Breast epithelium (tissue), 4 donors: ENCODE measurements around the gene ANKH. TPM values are rescaled to one million over a fixed set of nuclear protein-coding genes. Genes with fewer than 3 reads are reported as not detected.

Experiments
- DNase-seq, 2 donors: peaks; one replicate each; pipeline ENCODE4 v3.0.0-alpha.2; 2019; ENCODE audit warnings: low spot score in 2 of 2
- H3K27ac ChIP-seq, 2 donors: fragments of 200-600 bp; sonication (generic) in 1 of 2; one replicate each; pipeline ENCODE4 v1.5.1; 2016 to 2019; ENCODE audit warnings: mild to moderate bottlenecking in 1 of 2
- H3K27me3 ChIP-seq, 2 donors: fragments of 200-600 bp; sonication (generic) in 1 of 2; one replicate each; pipeline versions ENCODE4 v1.5.1 to v1.6.0; 2017 to 2019; ENCODE audit warnings: control low read depth in 1 of 2, mild to moderate bottlenecking in 1 of 2
- H3K36me3 ChIP-seq: fragments of 200-600 bp; one replicate; pipeline ENCODE4 v1.5.1; 2019
- H3K4me1 ChIP-seq, 2 donors: fragments of 200-600 bp; sonication (generic); one replicate each; pipeline ENCODE4 v1.5.1; 2016 to 2019; ENCODE audit warnings: control low read depth in 1 of 2
- H3K4me3 ChIP-seq, 3 donors: fragments of 200-600 bp; sonication (generic); 1 replicate in 2 of 3; 2 replicates in 1 of 3; pipeline ENCODE4 v1.5.1; 2016 to 2019; ENCODE audit warnings: mild to moderate bottlenecking in 3 of 3, moderate library complexity in 2 of 3
- H3K9me3 ChIP-seq, 2 donors: fragments of 200-600 bp; sonication (generic) in 1 of 2; one replicate each; pipeline ENCODE4 v1.5.1; 2016 to 2019; ENCODE audit warnings: control low read depth in 1 of 2
- POLR2A ChIP-seq: fragments of 450-650 bp; IDR thresholded peaks from one replicate; pipeline ENCODE4 v1.6.1; 2016; ENCODE audit warnings: antibody characterized with exemption, mild to moderate bottlenecking, moderate library complexity
- POLR2AphosphoS5 ChIP-seq, 3 donors: sonication (generic); formaldehyde crosslinking; IDR thresholded peaks; one replicate each; pipeline ENCODE4 v1.6.1; 2017; ENCODE audit warnings: antibody characterized with exemption in 3 of 3
- intact Hi-C: fragments of 100-400 bp; cut with DNase I; formaldehyde crosslinking; loops from one replicate; pipeline ENCODE4 v1.15.1; 2023; ENCODE audit warnings: low total_unique reads
- total RNA-seq, 3 donors: library from RNA; depleted of rRNA; stranded (reverse); fragments of >200 nt; gene quantifications; one replicate each; pipeline ENCODE4 v1.1.0, GENCODE V29; 2016
- TF ChIP-seq, protein P1 (sequence below), 3 donors: fragments of 450-650 bp; IDR thresholded peaks; one replicate each; pipeline ENCODE4 v1.5.1; 2016 to 2017; ENCODE audit warnings: antibody characterized with exemption in 3 of 3, mild to moderate bottlenecking in 3 of 3, moderate library complexity in 3 of 3

ANKH gene
- total RNA-seq, 3 donors from 2014 or later, result 31.5 to 83.1 (median 52.1) TPM

DNA sequence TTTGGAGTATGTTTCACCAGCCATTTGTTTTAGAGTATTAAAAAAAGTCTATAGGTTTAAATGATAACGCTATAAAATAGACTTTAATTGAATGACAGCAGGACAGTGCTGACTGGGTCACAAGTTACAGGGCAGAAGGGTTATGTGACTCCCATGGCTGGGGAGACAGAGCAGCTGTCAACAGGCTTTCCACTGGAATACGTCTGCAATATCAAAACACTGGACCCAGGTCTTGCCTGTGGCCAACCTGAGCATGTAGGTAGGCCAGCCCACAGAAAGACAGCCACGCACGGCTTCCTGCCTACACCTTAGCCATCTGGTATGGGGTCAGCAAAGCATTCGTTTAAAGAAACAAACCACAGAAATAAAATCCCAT lies 126.4 kb downstream of the ANKH start:
- no peaks in the 10 kb centered on the region for H3K27me3 ChIP-seq
- no peaks in the 10 kb centered on the region for H3K9me3 ChIP-seq
- no peak for DNase-seq
- no peaks in the 10 kb centered on the region for H3K4me1 ChIP-seq
- no peak overlapping the region for H3K4me3 ChIP-seq
- peaks cover 10% of the 10 kb centered on the region for H3K36me3 ChIP-seq
- H3K27ac ChIP-seq, result no peak overlapping the region
- intact Hi-C loops, result no loop called here
- no peak for TF ChIP-seq POLR2A
- TF ChIP-seq, protein P1, sequence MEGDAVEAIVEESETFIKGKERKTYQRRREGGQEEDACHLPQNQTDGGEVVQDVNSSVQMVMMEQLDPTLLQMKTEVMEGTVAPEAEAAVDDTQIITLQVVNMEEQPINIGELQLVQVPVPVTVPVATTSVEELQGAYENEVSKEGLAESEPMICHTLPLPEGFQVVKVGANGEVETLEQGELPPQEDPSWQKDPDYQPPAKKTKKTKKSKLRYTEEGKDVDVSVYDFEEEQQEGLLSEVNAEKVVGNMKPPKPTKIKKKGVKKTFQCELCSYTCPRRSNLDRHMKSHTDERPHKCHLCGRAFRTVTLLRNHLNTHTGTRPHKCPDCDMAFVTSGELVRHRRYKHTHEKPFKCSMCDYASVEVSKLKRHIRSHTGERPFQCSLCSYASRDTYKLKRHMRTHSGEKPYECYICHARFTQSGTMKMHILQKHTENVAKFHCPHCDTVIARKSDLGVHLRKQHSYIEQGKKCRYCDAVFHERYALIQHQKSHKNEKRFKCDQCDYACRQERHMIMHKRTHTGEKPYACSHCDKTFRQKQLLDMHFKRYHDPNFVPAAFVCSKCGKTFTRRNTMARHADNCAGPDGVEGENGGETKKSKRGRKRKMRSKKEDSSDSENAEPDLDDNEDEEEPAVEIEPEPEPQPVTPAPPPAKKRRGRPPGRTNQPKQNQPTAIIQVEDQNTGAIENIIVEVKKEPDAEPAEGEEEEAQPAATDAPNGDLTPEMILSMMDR (IDR thresholded peaks at IDR 0.05), result no peak
- TF ChIP-seq POLR2AphosphoS5 (IDR thresholded peaks at IDR 0.05), result no peak

DNA sequence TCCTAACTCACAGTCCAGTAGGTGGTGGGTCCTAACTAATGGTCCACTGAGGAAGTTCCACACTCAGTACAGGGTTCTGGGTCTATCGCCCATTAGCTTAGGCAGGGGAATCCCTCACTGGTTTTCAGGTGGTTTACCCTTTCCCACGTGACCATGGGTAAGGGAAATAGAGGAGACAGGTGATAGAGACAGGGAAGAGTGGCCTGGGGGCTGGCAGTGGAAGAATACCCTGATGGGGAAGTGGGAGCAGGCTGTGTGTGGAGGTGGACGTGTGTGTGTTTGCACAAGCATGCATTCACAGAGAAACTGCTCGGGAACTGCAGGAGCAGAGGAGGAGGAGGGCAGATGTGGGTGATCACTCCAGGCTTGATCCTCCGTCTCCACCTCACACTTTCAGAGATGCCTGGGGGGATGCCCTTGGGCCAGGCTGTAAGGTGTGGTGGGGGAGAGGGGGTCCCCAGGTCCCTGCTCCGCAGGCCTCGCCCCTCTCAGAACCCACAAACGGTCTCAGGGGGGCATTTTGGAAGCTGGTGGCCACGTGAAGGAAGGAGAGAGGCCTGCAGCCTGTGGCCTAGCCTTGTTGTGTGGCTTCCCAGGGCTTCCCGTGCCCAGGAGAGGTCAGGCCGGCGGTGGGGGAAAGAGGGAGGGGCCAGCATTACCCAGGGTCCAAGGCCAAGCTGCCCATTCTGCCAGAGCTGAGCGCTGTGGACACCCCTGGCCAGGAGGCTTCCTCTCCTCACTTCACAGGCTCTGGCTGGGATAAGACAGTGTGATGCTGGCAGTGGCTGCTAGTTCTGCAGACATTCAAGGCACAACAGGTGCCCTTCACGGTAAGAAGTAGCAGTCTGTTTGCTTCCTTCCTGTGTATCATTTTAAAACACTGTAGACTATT lies 127.0 kb downstream of the ANKH start:
- Histone ChIP-seq H3K4me1 (no peaks in the 10 kb centered on the region), H3K36me3 (peaks cover 10% of the 10 kb centered on the region), H3K4me3 (no peak overlapping the region), H3K9me3 (no peaks in the 10 kb centered on the region), H3K27ac (no peak overlapping the region), H3K27me3 (no peaks in the 10 kb centered on the region)
- TF ChIP-seq POLR2AphosphoS5 (IDR thresholded peaks at IDR 0.05) (no peak), POLR2A (no peak)
- TF ChIP-seq, protein P1 (IDR thresholded peaks at IDR 0.05), result no peak
- DNase-seq, result no peak
- intact Hi-C loops, result no loop called here

DNA sequence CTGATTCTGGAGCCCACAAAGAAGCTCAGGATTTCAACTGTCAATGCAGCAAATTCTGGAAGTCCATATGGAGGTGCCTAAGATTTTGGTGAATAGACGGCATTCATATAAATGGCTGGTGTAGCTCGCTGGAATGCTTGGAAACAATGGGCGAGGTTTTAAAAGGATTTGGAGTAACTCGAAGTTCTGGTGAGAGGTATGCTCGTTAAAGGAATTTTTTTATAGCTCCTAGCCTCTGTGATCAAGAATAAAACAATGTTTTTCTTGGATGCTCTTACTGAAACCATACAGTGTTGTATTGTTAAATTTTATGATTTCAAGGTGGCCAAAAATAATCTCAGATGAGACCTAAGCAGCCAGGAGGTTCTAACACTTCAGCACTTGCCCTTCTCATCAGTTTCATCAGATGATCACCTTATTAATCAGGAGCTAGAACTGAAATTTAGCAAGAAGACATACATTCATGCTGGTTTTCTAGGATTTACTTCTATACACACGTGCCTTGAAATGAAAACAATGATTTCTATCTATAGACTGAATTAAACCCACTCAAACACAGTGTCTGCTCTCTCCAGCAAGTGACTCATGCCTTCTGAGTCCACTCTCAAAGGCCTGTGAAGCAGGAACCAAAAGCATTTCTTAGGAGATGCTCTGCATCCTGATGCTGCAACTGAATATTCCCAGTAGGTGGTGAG lies 127.8 kb downstream of the ANKH start:
- Histone ChIP-seq H3K4me1 (no peaks in the 10 kb centered on the region), H3K36me3 (peaks cover 10% of the 10 kb centered on the region), H3K9me3 (no peaks in the 10 kb centered on the region), H3K27ac (no peak overlapping the region), H3K27me3 (no peaks in the 10 kb centered on the region), H3K4me3 (no peak overlapping the region)
- DNase-seq, result no peak
- intact Hi-C loops, result no loop called here
- TF ChIP-seq, protein P1 (IDR thresholded peaks at IDR 0.05), result no peak
- TF ChIP-seq POLR2AphosphoS5 (IDR thresholded peaks at IDR 0.05) (no peak), POLR2A (no peak)

DNA sequence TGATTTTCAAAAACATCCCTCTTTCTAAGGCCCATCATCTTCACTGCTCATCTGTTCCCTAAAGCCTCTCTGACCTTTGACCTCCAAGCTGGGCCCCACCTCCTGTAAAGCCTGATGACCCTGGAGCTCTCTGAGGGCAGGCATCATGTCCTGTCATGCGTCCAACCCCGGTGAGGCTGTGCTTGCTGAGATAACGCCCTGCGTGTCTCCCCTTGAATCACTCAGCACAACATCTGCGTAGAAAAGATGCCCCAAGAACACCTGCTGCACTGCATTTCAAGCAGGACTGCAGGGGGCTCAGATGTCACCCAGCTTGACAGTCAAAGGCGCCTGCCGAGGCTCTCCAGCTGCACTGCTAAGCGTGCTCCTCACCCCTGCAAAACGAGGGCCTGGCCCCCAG lies 129.1 kb downstream of the ANKH start:
- Histone ChIP-seq H3K9me3 (no peaks in the 10 kb centered on the region), H3K27ac (no peak overlapping the region), H3K27me3 (no peaks in the 10 kb centered on the region), H3K4me3 (no peak overlapping the region), H3K4me1 (no peaks in the 10 kb centered on the region), H3K36me3 (peaks cover 10% of the 10 kb centered on the region)
- no peak for TF ChIP-seq POLR2AphosphoS5 (IDR thresholded peaks at IDR 0.05)
- no peak for DNase-seq
- intact Hi-C loops, result no loop called here

DNA sequence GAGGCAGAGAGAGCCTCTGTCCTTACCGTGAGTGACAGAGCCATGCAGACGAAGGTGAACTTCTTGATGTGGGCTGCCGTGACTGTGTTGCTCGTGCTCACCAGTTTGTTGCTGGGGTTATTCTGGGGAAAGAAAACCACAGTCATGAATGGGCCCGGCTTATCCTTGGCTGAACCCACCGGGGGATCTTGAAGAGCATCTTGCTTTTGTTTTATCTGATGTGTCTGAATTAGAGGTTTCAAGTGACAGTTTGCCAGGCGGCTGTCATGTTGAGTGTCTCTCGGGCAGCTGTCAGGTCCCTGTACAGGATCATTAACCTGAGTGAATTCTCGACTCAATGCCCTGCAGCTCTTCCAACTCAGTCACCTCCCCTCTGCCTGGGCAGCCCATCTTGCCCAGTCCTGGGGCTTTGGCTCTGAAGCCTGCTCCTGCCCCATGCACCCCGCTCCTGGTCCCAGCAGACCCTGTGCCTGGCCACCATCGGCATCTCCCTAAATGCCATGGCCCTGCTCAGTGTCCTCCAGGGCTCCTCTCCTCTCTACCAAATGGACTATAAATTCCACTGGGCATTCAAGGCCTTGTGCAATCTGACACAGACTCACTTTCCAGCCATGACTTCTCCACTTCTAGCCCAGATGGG lies 129.7 kb downstream of the ANKH start:
- DNase-seq, result no peak
- Histone ChIP-seq H3K27me3 (no peaks in the 10 kb centered on the region), H3K27ac (no peak overlapping the region), H3K36me3 (peaks cover 10% of the 10 kb centered on the region), H3K9me3 (no peaks in the 10 kb centered on the region), H3K4me3 (no peak overlapping the region), H3K4me1 (no peaks in the 10 kb centered on the region)
- TF ChIP-seq, protein P1 (IDR thresholded peaks at IDR 0.05), result no peak
- no peak for TF ChIP-seq POLR2AphosphoS5 (IDR thresholded peaks at IDR 0.05)
- no peak for TF ChIP-seq POLR2A
- intact Hi-C loops, result no loop called here
